Adrenal gland (tissue), 12 donors: ENCODE data around the gene OR2H2. TPM values are rescaled to one million over a fixed set of nuclear protein-coding genes. Genes with fewer than 3 reads are reported as not detected.

Source experiments
- DNase-seq, 7 donors: peaks; one replicate each; pipeline ENCODE4 v3.0.0-alpha.2; 2019 to 2020
- H3K27ac ChIP-seq, 5 donors: fragments of 200-600 bp; sonication (generic) in 4 of 5; 1 replicate in 3 of 5; 2 replicates in 2 of 5; pipeline versions ENCODE4 v1.5.1 to v1.8.0; 2016 to 2020; ENCODE audit warnings: mild to moderate bottlenecking in 1 of 5
- H3K27me3 ChIP-seq: fragments of 200-600 bp; 2 replicates; pipeline ENCODE4 v1.8.0; 2021
- H3K36me3 ChIP-seq, 2 donors: fragments of 200-600 bp; replicated peaks in 1 of 2; 1 replicate in 1 of 2; 2 replicates in 1 of 2; pipeline versions ENCODE4 v1.5.1 to v1.8.0; 2018 to 2022
- H3K4me1 ChIP-seq, 2 donors: fragments of 200-600 bp; replicated peaks in 1 of 2; 1 replicate in 1 of 2; 2 replicates in 1 of 2; pipeline versions ENCODE4 v1.5.1 to v1.8.0; 2018 to 2021
- H3K4me3 ChIP-seq, 4 donors: fragments of 200-600 bp; sonication (generic) in 3 of 4; one replicate each; pipeline ENCODE4 v1.5.1; 2016 to 2018
- H3K9me3 ChIP-seq, 3 donors: fragments of 200-600 bp; sonication (generic) in 1 of 3; replicated peaks in 1 of 3; 1 replicate in 2 of 3; 2 replicates in 1 of 3; pipeline versions ENCODE4 v1.5.1 to v1.8.0; 2016 to 2021
- CTCF ChIP-seq, 6 experiments: fragments of 450-650 bp in 4 of 6; fragments of 200-600 bp in 2 of 6; sonication (generic) in 1 of 6; IDR thresholded peaks; 1 replicate in 5 of 6; 2 replicates in 1 of 6; pipeline versions ENCODE4 v1.5.1 to v1.8.0; 2016 to 2021; ENCODE audit warnings: antibody characterized with exemption in 6 of 6, mild to moderate bottlenecking in 2 of 6, moderate library complexity in 1 of 6
- POLR2A ChIP-seq, 2 donors: fragments of 450-650 bp; IDR thresholded peaks; one replicate each; pipeline ENCODE4 v1.6.1; 2017; ENCODE audit warnings: antibody characterized with exemption in 2 of 2, mild to moderate bottlenecking in 2 of 2, moderate library complexity in 1 of 2
- WGBS, 4 donors: extraction: QIAGEN DNeasy Blood & Tissue Kit in 2 of 4; methylation state at CpG; one replicate each; pipeline versions ENCODE4 v1.1.5 to v1.1.7; 2013 to 2017; 5-methylcytosine and 5-hydroxymethylcytosine counted together
- intact Hi-C, 2 donors: fragments of 100-400 bp; cut with DNase I; formaldehyde crosslinking; loops; one replicate each; pipeline versions ENCODE4 v1.14.1 to v1.15.0; 2022 to 2023
- polyA plus RNA-seq, 3 donors: library from polyadenylated mRNA; stranded (reverse); fragments of 200-250 nt in 2 of 3; fragments of 350-450 nt in 1 of 3; fragmentation: Illumina TruSeq in 1 of 3; extraction: RNeasy Lipid Tissue Mini Kit (QIAGEN cat#74804) in 1 of 3; gene quantifications; one replicate each; pipeline ENCODE4 v1.2.3, GENCODE V29; 2013 to 2014
- total RNA-seq, 9 donors: library from RNA; depleted of rRNA in 4 of 9; stranded (reverse); fragments of >200 nt in 4 of 9; fragments of 120-200 nt in 1 of 9; fragmentation: NEBNext Ultra II Directional in 1 of 9; extraction: Animal tissue kit (Norgen Biotek cat#: 25700) in 1 of 9; gene quantifications; one replicate each; pipeline versions ENCODE4 v1.1.0 to v1.2.4, GENCODE V29; 2013 to 2023
- donor health status: healthy with polysubstance abuse.
- donor health status: Bipolar disorder and iron deficiency.
- donor health status: DM: yes; HTN: yes; CAD: no.
- donor health status: DM: no; HTN: no; CAD: no.
- donor health status: DM: no; HTN: no; CAD: no.
- donor health status: DM: yes; HTN: yes; CAD: no.

The OR2H2 gene
- total and polyA plus RNA-seq, 12 donors: not detected

DNA sequence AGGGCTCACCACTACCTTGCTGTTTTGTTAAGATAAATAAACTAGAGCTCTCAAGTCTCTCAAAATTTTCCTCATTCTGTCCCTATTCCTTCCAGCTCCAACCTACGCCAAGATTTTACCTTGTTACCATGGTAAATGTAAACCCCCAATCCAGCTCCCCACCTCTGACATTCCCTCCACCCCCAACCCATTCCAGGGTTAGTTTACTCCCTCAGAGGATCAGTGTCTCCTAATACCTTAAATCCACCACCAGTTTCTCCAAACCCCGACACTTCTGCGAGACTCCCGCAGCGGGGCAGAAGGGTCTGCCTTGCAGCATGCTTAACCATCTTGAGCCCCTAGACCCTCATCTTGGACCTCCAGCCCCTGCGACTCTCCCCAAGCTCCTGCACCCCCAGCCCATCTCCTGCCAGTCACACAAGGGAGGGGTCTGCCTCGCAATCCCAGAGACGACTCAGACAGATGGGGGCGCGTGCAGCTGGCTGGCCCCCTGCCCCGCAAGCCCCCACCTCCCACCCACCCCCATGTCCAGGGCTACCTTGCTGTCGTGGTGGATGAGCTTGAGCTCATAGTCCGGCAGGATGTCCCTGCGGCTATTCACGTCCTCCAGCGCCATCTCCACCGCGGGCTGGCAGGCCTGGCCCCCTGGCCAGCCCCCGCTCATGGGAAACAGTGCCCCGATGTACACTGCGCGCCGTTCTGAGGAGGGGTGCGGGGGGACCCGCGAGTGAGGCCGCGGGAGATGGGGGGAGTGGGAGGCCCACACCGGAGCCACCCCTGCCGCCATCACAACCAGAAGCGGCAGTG is 42.2 kb downstream of the OR2H2 start:
- peak overlapping the region in 2 of 4 donors; percentile 38 to 52 for H3K4me3 ChIP-seq
- DNase-seq: peak in 1 of 7 donors; percentile 50
- intact Hi-C loops: no loop called here
- peaks cover 9 to 19% of the 10 kb centered on the region in 2 donors for H3K4me1 ChIP-seq
- H3K27ac ChIP-seq: peak overlapping the region in 2 of 5 donors; percentile 63 to 68
- 15 to 30% (median 22%) methylated on average over 7 to 31 of the region's 31 CpGs for WGBS, 4 donors
- TF ChIP-seq CTCF (IDR thresholded peaks at IDR 0.05): no peak
- no peaks in the 10 kb centered on the region for H3K27me3 ChIP-seq
- no peaks in the 10 kb centered on the region for H3K9me3 ChIP-seq
- peaks cover 0 to 7% of the 10 kb centered on the region in 2 donors for H3K36me3 ChIP-seq

GRCh38 chr6:29627755-29628418 is 43.0 kb downstream of the OR2H2 start:
- intact Hi-C loops: no loop called here
- no peaks in the 10 kb centered on the region for H3K9me3 ChIP-seq
- H3K4me1 ChIP-seq: peaks cover 9 to 21% of the 10 kb centered on the region in 2 donors
- H3K27ac ChIP-seq: peak overlapping the region in 3 of 5 donors; percentile 26 to 74 (median 68)
- 1 to 2% (median 1%) methylated on average over 23 to 51 of the region's 51 CpGs for WGBS, 4 donors
- peak overlapping the region in 2 of 4 donors; percentile 38 to 52 for H3K4me3 ChIP-seq
- no peaks in the 10 kb centered on the region for H3K27me3 ChIP-seq
- TF ChIP-seq POLR2A (IDR thresholded peaks at IDR 0.05) (peak; percentile 39 to 61), CTCF (IDR thresholded peaks at IDR 0.05) (no peak)
- DNase-seq: peak; percentile 44 to 76 (median 58)
- H3K36me3 ChIP-seq: peaks cover 0 to 5% of the 10 kb centered on the region in 2 donors

DNA sequence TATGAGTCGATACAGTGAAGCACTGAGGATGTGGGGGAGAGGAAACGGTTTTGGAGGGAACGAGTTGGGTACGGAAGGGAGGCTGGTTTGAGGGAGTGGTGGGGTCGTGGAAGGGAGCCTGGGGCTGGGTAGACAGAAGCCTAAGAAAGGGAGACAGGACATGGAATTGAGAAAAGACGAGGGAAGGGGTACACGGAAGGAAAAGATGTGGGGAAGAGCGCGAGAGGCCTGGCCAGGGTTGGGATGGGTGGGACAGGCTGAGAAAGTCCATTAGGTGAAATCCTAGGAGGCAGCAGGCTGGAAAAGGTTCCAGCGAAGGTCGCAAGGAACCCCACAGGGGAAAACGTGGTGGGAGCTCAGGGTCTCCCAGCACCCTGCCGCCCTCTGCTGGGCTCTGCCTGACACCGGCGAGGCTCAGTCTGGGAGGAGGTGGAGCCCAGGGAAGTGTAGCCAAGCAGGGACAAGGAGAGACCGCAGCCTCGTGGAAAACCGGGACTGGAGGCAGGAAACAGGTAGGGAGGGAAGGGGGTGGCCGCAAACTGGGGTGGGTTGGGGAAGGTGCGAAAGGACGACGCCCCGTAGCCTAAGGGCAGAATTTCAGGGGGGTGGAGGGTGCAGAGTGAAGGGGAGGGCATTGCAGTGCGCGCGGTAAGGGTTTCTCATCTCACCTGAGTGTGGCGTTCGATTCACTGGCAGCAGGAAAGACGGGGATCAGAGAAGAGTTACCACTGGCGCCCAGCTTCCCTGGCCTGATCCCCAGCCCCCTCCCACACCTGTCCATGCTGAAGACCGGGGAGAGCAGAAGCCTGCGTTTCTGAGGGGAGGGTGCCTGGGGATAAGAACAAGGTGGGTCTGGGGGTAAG is 43.7 kb downstream of the OR2H2 start:
- Histone ChIP-seq H3K4me3 (peak overlapping the region in 2 of 4 donors; percentile 38 to 52), H3K27me3 (no peaks in the 10 kb centered on the region), H3K9me3 (no peaks in the 10 kb centered on the region), H3K4me1 (peaks cover 9 to 25% of the 10 kb centered on the region in 2 donors), H3K36me3 (peaks cover 0 to 2% of the 10 kb centered on the region in 2 donors), H3K27ac (peak overlapping the region in 3 of 5 donors; percentile 26 to 74 (median 68))
- TF ChIP-seq CTCF (IDR thresholded peaks at IDR 0.05) (peak; percentile 17 to 56 (median 44)), POLR2A (IDR thresholded peaks at IDR 0.05) (no peak)
- 4 to 8% (median 6%) methylated on average over 32 of the region's 32 CpGs for WGBS, 4 donors
- DNase-seq: peak; percentile 60 to 87 (median 76)
- intact Hi-C loops: no loop called here
